Measurements from ENCODE around the gene KLK10.

DNA sequence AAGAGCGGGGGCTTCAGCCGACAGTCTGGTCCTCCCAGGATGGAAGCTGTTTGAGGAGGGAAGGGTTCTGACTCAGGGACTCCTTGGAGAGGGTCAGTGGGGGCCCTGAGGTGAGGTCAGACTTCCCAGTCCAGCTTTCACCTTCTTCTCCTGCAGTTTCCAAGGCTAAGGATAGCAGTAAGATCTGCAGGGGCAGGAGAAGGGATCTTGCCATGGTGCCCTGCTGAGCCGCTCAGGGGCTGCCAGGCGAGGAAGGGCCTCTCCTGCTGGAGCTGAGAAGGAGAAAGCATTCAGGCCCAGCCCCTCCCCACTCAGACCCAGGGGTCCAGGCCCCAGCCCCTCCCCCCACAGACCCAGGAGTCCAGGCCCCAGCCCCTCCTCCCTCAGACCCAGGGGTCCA, 37.3 kb downstream of the KLK10 start:
- TF ChIP-seq POLR2A (IDR thresholded peaks at IDR 0.05) (no peak), EP300 (IDR thresholded peaks at IDR 0.05) (no peak)
- TF ChIP-seq, protein P1, sequence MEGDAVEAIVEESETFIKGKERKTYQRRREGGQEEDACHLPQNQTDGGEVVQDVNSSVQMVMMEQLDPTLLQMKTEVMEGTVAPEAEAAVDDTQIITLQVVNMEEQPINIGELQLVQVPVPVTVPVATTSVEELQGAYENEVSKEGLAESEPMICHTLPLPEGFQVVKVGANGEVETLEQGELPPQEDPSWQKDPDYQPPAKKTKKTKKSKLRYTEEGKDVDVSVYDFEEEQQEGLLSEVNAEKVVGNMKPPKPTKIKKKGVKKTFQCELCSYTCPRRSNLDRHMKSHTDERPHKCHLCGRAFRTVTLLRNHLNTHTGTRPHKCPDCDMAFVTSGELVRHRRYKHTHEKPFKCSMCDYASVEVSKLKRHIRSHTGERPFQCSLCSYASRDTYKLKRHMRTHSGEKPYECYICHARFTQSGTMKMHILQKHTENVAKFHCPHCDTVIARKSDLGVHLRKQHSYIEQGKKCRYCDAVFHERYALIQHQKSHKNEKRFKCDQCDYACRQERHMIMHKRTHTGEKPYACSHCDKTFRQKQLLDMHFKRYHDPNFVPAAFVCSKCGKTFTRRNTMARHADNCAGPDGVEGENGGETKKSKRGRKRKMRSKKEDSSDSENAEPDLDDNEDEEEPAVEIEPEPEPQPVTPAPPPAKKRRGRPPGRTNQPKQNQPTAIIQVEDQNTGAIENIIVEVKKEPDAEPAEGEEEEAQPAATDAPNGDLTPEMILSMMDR (IDR thresholded peaks at IDR 0.05), result no peak
